Neural crest cell (in vitro differentiated cells): ENCODE measurements around the gene SPATA2L. TPM values are rescaled to one million over a fixed set of nuclear protein-coding genes. Genes with fewer than 3 reads are reported as not detected.

ENCODE experiments used
- DNase-seq: peaks from one replicate; pipeline ENCODE4 v3.0.0; 2021; ENCODE audit warnings: low read depth, mixed read lengths, low spot score
- H3K27ac Mint-ChIP-seq: one replicate; pipeline ENCODE4 v1.8.0; 2021; ENCODE audit warnings: mild to moderate bottlenecking, mixed read lengths; ENCODE audit not compliant: unreplicated experiment
- H3K27me3 Mint-ChIP-seq: 2 replicates; pipeline ENCODE4 v1.8.0; 2021; ENCODE audit warnings: low read depth, mild to moderate bottlenecking, mixed read lengths
- H3K36me3 Mint-ChIP-seq: 2 replicates; pipeline ENCODE4 v1.8.0; 2021; ENCODE audit warnings: low read depth, mild to moderate bottlenecking, mixed read lengths
- H3K4me1 Mint-ChIP-seq: 2 replicates; pipeline ENCODE4 v1.8.0; 2021; ENCODE audit warnings: mixed read lengths
- H3K4me3 Mint-ChIP-seq: one replicate; pipeline ENCODE4 v1.8.0; 2021; ENCODE audit warnings: mild to moderate bottlenecking, mixed read lengths
- H3K9me3 Mint-ChIP-seq: 2 replicates; pipeline ENCODE4 v1.8.0; 2021; ENCODE audit warnings: mixed read lengths
- total RNA-seq: library from RNA; stranded (reverse); gene quantifications from 2 replicates; pipeline ENCODE4 v1.2.1, GENCODE V29; 2021
- TF ChIP-seq, protein P1 (sequence below): fragments of 200-600 bp; sonication (generic); conservative IDR thresholded peaks from 2 replicates; pipeline ENCODE4 v1.5.0; 2021; ENCODE audit warnings: antibody characterized with exemption, mild to moderate bottlenecking

The SPATA2L gene
- total RNA-seq, 1 donor from 2014 or later, result 8.6 TPM

DNA sequence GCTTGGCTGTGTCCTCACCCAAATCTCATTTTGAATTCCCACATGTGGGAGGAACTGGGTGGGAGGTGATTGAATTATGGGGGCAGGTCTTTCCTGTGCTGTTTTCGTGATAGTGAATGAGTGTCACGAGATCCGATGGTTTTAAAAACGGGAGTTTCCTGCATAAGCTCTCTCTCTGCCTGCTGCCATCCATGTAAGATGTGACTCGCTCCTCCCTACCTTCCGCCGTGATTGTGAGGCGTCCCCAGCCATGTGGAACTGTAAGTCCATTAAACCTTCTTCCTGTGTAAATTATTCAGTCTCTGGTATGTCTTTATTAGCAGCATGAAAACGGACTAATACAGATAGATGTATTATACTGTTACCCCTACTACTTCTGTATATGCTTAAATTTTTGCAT, 40.3 kb downstream of the SPATA2L start:
- TF ChIP-seq, protein P1, sequence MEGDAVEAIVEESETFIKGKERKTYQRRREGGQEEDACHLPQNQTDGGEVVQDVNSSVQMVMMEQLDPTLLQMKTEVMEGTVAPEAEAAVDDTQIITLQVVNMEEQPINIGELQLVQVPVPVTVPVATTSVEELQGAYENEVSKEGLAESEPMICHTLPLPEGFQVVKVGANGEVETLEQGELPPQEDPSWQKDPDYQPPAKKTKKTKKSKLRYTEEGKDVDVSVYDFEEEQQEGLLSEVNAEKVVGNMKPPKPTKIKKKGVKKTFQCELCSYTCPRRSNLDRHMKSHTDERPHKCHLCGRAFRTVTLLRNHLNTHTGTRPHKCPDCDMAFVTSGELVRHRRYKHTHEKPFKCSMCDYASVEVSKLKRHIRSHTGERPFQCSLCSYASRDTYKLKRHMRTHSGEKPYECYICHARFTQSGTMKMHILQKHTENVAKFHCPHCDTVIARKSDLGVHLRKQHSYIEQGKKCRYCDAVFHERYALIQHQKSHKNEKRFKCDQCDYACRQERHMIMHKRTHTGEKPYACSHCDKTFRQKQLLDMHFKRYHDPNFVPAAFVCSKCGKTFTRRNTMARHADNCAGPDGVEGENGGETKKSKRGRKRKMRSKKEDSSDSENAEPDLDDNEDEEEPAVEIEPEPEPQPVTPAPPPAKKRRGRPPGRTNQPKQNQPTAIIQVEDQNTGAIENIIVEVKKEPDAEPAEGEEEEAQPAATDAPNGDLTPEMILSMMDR, result no peak
- Mint-ChIP-seq H3K4me3 (peak overlapping the region; percentile 73), H3K36me3 (peaks cover 48% of the 10 kb centered on the region)

GRCh38 chr16:89660146-89660545, 41.4 kb downstream of the SPATA2L start:
- H3K4me3 Mint-ChIP-seq, result peak overlapping the region; percentile 67
- no peaks in the 10 kb centered on the region for H3K9me3 Mint-ChIP-seq
- TF ChIP-seq, protein P1, result no peak
- no peak overlapping the region for H3K27ac Mint-ChIP-seq
- no peak for DNase-seq
- H3K27me3 Mint-ChIP-seq, result no peaks in the 10 kb centered on the region
- H3K36me3 Mint-ChIP-seq, result peaks cover 39% of the 10 kb centered on the region
- H3K4me1 Mint-ChIP-seq, result peaks cover 16% of the 10 kb centered on the region

More for the DNA sequence above, 40.3 kb downstream of the SPATA2L start:
- no peak for DNase-seq
- no peak overlapping the region for H3K27ac Mint-ChIP-seq
- H3K4me1 Mint-ChIP-seq, result peaks cover 15% of the 10 kb centered on the region
- H3K9me3 Mint-ChIP-seq, result peaks cover 1% of the 10 kb centered on the region
- H3K27me3 Mint-ChIP-seq, result no peaks in the 10 kb centered on the region

- H3K9me3 Mint-ChIP-seq, result no peaks in the 10 kb centered on the region
- H3K27ac Mint-ChIP-seq, result peak overlapping the region; percentile 94
- peaks cover 19% of the 10 kb centered on the region for H3K4me1 Mint-ChIP-seq
- TF ChIP-seq, protein P1, result no peak
- peaks cover 28% of the 10 kb centered on the region for H3K36me3 Mint-ChIP-seq
- no peaks in the 10 kb centered on the region for H3K27me3 Mint-ChIP-seq
- H3K4me3 Mint-ChIP-seq, result peak overlapping the region; percentile 89
- DNase-seq, result no peak
Measured at GRCh38 chr16:89658221-89658879, 43.2 kb downstream of the SPATA2L start.

GRCh38 chr16:89657442-89658220, 43.9 kb downstream of the SPATA2L start, which contains the start of the genes CHMP1A and SPATA33:
TSS of gene CHMP1A (minus strand) at chr16:89657708. CDS start at chr16:89657588, 120 bp downstream.
TSS of gene SPATA33 (plus strand) at chr16:89657836. CDS start at chr16:89657912, 76 bp downstream.
- peak; percentile 92 for DNase-seq
- Mint-ChIP-seq H3K36me3 (peaks cover 26% of the 10 kb centered on the region), H3K4me1 (peaks cover 19% of the 10 kb centered on the region), H3K27me3 (no peaks in the 10 kb centered on the region), H3K4me3 (peak within 1 kb of the TSS; percentile 89), H3K9me3 (no peaks in the 10 kb centered on the region), H3K27ac (peak within 1 kb of the TSS; percentile 94)
- TF ChIP-seq, protein P1, result no peak

DNA sequence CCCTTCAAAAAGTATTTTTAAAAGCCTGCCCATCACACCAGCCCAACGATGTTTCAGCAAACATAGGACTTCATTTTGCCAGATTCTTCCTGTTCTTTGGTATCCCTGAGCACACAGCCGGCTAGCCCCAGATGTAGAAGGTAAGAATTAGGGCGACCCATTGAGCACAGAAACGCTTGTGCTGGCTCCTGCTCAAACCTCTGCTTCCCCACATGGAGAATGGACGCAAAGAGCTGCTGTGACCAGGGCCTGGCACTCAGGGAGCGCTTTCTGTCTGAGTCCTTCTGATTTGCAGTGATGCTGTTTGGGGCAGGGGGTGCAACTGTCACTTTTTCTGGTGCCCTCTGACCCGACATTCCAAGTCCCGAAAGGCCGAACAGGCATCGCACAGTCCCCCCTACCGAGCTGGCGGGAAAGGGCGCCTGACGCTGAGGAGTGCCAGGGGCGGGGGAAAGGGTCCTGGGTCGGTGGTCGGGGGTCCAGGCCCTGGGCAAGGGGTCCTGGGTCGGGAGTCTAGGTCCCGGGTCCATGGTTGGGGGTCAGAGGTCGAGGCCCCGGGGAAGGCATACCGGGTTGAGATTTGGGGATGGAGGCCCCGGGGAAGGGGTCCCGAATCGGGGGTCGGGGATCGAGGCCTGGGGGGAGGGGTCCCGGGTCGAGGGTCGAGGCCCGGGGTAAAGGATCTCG, 44.9 kb downstream of the SPATA2L start:
- no peak overlapping the region for H3K27ac Mint-ChIP-seq
- TF ChIP-seq, protein P1, result no peak
- no peak for DNase-seq
- no peaks in the 10 kb centered on the region for H3K27me3 Mint-ChIP-seq
- H3K9me3 Mint-ChIP-seq, result no peaks in the 10 kb centered on the region
- peaks cover 24% of the 10 kb centered on the region for H3K36me3 Mint-ChIP-seq
- H3K4me3 Mint-ChIP-seq, result peak overlapping the region; percentile 87
- peaks cover 19% of the 10 kb centered on the region for H3K4me1 Mint-ChIP-seq
